ENCODE results near the gene RPTOR.
"Not testable (repeated sequence)": the region's sequence is repeated elsewhere in the genome, so short reads cannot be mapped to it uniquely, and the experiment has no call there.

RPTOR gene

GRCh38 chr17:80695979-80696378 lies 151.3 kb downstream of the RPTOR start:
- DNase-seq (ENCODE audit: low spot score): no peak
- H3K27ac ChIP-seq: peak overlapping the region; percentile 71
- no peak for TF ChIP-seq CTCF (conservative IDR thresholded peaks at IDR 0.05; ENCODE audit: low read depth)
- ChIA-PET POLR2A (ENCODE audit: low non-redundant PET) (no interaction called here), CTCF (interaction anchor here (0.6 to 0.7 kb wide), 2 partner anchors 47 to 58 kb away, joined by 3 to 4 read pairs; no protein-coding TSS in a partner anchor)

DNA sequence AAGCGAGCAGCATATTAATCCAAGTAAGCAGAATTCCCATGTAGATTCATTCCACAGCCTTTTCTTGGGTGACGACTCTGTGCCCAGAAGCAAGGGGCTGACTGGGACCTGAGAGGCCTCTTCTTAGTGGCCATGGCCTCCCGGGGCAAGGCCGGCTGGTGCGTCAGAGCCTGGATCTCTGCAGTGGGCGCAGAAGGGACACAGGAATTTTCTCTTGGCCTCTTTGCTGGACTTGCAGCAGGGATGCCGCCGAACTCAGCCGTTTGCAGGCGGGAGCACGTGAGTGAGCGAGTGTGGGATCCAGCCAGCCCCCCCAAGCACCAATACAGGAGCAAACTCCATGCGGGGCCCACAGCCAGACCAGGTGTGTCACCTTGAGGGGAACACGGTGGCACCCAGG lies 151.8 kb downstream of the RPTOR start:
- CTCF ChIA-PET: interaction anchor here (0.6 to 0.7 kb wide), 2 partner anchors 47 to 58 kb away, joined by 3 to 4 read pairs; no protein-coding TSS in a partner anchor
- no peak for DNase-seq (ENCODE audit: low spot score)
- H3K27ac ChIP-seq: 0 out of 2 replicates have a peak overlapping the region, but pooled peaks have one; percentile 8

DNA sequence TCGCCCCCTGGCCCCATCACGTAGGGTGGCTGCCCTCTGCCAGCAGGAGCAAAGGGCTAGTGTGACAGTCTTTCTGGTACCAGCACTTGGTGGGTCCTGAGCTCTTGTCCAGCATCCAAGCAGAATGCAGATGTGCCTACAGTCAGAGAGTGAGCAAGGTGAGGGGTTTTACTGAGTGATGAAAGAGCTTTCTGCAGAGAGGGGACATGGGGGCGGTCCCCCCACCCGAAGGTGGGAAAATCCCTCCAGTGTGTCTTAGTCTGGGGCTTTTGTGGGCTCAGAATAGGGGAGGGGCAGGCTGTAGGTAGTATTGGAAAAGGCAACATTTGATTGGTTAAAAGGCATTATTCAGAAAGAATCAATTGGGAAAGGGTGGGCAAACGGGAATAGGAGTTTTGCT lies 152.3 kb downstream of the RPTOR start:
- peak overlapping the region; percentile 8; the same call in 1 of the 2 replicates for H3K27ac ChIP-seq
- DNase-seq (ENCODE audit: low spot score): no peak
- no peak for TF ChIP-seq CTCF (conservative IDR thresholded peaks at IDR 0.05; ENCODE audit: low read depth)
- POLR2A ChIA-PET (ENCODE audit: low non-redundant PET): no interaction called here
- CTCF ChIA-PET: no interaction called here

More for the DNA sequence above, 151.8 kb downstream of the RPTOR start:
- no peak for TF ChIP-seq CTCF (conservative IDR thresholded peaks at IDR 0.05; ENCODE audit: low read depth)
- POLR2A ChIA-PET (ENCODE audit: low non-redundant PET): no interaction called here

GRCh38 chr17:80698297-80698696 lies 153.7 kb downstream of the RPTOR start:
- no peak for TF ChIP-seq CTCF (conservative IDR thresholded peaks at IDR 0.05; ENCODE audit: low read depth)
- DNase-seq (ENCODE audit: low spot score): no peak
- ChIA-PET POLR2A (ENCODE audit: low non-redundant PET) (no interaction called here), CTCF (no interaction called here)
- peak overlapping the region; percentile 9; the same call in 1 of the 2 replicates for H3K27ac ChIP-seq

DNA sequence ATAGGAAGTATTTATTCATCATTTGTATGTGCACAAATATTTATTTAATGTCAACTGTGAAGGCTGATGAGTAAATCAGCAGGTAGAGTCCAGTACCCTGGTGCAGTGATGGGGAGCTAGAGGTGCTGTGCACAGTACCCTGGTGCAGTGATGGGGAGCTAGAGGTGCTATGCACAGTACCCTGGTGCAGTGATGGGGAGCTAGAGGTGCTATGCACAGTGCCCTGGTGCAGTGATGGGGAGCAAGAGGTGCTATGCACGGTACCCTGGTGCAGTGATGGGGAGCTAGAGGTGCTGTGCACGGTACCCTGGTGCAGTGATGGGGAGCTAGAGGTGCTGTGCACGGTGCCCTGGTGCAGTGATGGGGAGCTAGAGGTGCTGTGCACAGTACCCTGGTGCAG lies 154.6 kb downstream of the RPTOR start:
- H3K27ac ChIP-seq; POLR2A ChIA-PET (ENCODE audit: low non-redundant PET); DNase-seq (ENCODE audit: low spot score); CTCF ChIA-PET: not testable (repeated sequence)

- TF ChIP-seq CTCF (conservative IDR thresholded peaks at IDR 0.05; ENCODE audit: low read depth): no peak
- no peak overlapping the region for H3K27ac ChIP-seq
- POLR2A ChIA-PET (ENCODE audit: low non-redundant PET): no interaction called here
- DNase-seq (ENCODE audit: low spot score): no peak
- CTCF ChIA-PET: no interaction called here
Observed at GRCh38 chr17:80701730-80702129, 157.1 kb downstream of the RPTOR start.

- DNase-seq (ENCODE audit: low spot score): no peak
- peak overlapping the region; percentile 29 for H3K27ac ChIP-seq
- TF ChIP-seq CTCF (conservative IDR thresholded peaks at IDR 0.05; ENCODE audit: low read depth): no peak
- ChIA-PET CTCF (no interaction called here), POLR2A (ENCODE audit: low non-redundant PET) (no interaction called here)
Observed at GRCh38 chr17:80702315-80703141, 157.9 kb downstream of the RPTOR start.

Measured in RWPE1 (cell line).